ENCODE measurements around the gene CLIC4. TPM values are rescaled to one million over a fixed set of nuclear protein-coding genes. Genes with fewer than 3 reads are reported as not detected.
"Not testable (repeated sequence)": the region's sequence is repeated elsewhere in the genome, so short reads cannot be mapped to it uniquely, and the experiment has no call there.

CLIC4 gene
- total RNA-seq, 1 donor from 2014 or later = 90.4 TPM

DNA sequence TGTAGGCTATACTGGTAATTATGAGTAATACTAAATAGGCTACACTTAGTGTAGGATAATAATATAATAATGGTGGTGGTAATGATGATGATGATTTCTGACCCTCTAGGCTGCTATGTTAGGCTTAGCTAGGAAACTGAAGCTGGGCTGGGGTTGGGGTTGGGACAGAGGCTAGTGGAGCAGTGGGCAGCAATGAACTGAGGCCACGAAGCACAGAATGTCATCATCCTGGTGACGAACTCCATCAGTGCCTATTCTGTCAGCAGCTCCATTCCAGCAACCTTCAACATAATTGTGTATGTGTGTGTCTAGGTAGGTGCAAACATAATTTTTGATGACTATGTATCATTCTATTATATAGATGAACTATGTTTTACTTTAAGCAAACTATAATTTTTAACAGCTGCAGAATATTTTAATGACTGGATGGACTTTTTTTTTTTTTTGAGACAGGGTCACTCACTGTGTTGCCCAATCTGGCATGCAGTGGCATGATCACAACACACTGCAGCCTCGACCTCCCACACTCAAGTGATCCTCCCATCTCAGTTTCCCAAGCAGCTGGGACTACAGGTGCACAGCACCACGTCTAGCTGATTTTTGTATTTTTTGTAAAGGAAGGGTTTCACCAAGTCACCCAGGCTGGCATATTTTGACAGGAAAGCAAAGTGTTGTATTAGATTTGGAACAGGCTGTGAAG, 12.9 kb upstream of the CLIC4 start:
- TF ChIP-seq, protein P1, sequence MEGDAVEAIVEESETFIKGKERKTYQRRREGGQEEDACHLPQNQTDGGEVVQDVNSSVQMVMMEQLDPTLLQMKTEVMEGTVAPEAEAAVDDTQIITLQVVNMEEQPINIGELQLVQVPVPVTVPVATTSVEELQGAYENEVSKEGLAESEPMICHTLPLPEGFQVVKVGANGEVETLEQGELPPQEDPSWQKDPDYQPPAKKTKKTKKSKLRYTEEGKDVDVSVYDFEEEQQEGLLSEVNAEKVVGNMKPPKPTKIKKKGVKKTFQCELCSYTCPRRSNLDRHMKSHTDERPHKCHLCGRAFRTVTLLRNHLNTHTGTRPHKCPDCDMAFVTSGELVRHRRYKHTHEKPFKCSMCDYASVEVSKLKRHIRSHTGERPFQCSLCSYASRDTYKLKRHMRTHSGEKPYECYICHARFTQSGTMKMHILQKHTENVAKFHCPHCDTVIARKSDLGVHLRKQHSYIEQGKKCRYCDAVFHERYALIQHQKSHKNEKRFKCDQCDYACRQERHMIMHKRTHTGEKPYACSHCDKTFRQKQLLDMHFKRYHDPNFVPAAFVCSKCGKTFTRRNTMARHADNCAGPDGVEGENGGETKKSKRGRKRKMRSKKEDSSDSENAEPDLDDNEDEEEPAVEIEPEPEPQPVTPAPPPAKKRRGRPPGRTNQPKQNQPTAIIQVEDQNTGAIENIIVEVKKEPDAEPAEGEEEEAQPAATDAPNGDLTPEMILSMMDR (IDR thresholded peaks at IDR 0.05; ENCODE audit: unreplicated experiment) = no peak
- Mint-ChIP-seq H3K9me3 (ENCODE audit: low read depth) (no peaks in the 10 kb centered on the region), H3K36me3 (ENCODE audit: insufficient read depth) (no peaks in the 10 kb centered on the region), H3K27ac (no peak overlapping the region), H3K27me3 (no peaks in the 10 kb centered on the region), H3K4me1 (ENCODE audit: low read depth) (peaks cover 7% of the 10 kb centered on the region), H3K4me3 (ENCODE audit: low read depth) (no peak overlapping the region)
- no peak for DNase-seq (ENCODE audit: low spot score, unreplicated experiment)

DNA sequence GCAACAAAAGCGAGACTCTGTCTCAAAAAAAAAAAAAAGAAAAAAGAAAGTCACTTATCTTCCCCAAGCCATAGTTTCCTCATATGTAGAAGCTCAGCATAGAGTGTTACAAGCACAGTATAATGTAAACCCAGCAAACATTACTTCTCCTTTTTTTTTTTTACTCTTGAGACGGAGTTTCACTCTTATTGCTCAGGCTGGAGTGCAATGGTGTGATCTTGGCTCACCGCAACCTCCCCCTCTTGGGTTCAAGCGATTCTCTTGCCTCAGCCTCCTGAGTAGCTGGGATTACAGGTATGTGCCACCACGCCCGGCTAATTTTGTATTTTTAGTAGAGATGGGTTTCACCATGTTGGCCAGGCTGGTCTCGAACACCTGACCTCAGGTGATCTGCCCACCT, 11.9 kb upstream of the CLIC4 start:
- not testable (repeated sequence) for H3K9me3 Mint-ChIP-seq (ENCODE audit: low read depth); H3K4me3 Mint-ChIP-seq (ENCODE audit: low read depth); H3K27ac Mint-ChIP-seq; H3K27me3 Mint-ChIP-seq; DNase-seq (ENCODE audit: low spot score, unreplicated experiment); H3K36me3 Mint-ChIP-seq (ENCODE audit: insufficient read depth); H3K4me1 Mint-ChIP-seq (ENCODE audit: low read depth)

DNA sequence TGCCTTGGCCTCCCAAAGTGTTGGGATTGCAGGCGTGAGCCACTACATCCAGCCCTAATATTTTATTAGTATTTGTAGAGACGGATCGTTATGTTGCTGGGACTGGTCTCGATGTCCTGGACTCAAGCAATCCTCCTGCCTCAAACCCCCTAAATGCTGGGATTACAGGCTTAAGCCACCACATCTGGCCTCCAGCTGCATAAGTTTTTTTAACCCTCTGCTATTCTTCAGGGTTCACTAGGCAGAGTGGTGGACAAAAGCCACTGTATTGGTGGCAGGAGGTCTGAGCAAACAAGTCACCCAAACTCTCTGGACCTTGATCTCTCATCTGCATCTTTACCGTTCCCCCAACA, 10.1 kb upstream of the CLIC4 start:
- no peak for DNase-seq (ENCODE audit: low spot score, unreplicated experiment)
- Mint-ChIP-seq H3K9me3 (ENCODE audit: low read depth) (no peaks in the 10 kb centered on the region), H3K4me3 (ENCODE audit: low read depth) (no peak overlapping the region)

DNA sequence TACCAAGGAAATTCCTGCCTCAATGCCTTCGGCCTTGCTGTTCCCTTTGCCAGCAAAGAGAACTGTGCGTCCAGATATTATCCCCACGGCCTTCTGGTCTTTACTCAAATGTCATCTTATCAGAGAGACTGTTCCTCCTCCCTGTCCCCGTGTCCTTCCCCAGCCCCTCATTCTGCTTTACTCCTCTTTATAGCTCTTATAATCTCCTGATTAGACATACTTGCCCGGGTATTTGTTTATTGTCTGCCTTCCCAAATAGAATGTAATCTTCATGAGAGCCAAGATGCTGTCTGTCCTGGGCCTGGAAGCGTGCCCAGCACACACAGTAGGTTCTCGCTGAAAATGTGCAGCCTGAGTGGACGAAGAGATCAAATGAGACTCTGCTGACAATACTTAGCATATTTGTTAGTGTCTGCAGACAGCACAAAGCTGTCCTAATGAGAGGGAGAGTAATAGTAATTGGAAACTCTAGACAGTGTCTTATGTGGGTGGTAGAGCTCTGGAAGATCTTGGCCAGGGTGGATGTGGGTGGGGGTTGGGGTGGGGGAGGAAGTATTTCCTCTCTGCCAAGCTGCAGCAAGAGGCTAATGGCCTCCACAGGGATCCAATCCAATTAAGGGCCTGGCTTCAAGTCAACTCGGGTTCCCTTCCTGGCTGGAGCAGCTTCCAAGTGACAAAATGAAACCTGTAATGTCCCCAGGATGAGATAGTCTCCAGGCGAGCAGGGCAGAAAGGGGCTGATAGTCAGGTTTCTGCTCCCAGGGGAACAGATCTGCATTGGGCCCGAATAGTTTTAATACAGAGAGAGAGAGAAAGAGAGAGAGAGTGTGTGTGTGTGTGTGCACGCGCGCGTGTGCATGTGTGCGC, 9.5 kb upstream of the CLIC4 start:
- no peak overlapping the region for H3K4me3 Mint-ChIP-seq (ENCODE audit: low read depth)
- peaks cover 7% of the 10 kb centered on the region for H3K4me1 Mint-ChIP-seq (ENCODE audit: low read depth)
- no peaks in the 10 kb centered on the region for H3K27me3 Mint-ChIP-seq
- TF ChIP-seq, protein P1 (IDR thresholded peaks at IDR 0.05; ENCODE audit: unreplicated experiment) = no peak
- H3K27ac Mint-ChIP-seq = no peak overlapping the region
- no peaks in the 10 kb centered on the region for H3K36me3 Mint-ChIP-seq (ENCODE audit: insufficient read depth)
- no peaks in the 10 kb centered on the region for H3K9me3 Mint-ChIP-seq (ENCODE audit: low read depth)
- no peak for DNase-seq (ENCODE audit: low spot score, unreplicated experiment)

More for the DNA sequence above, 10.1 kb upstream of the CLIC4 start:
- H3K36me3 Mint-ChIP-seq (ENCODE audit: insufficient read depth) = no peaks in the 10 kb centered on the region
- H3K27me3 Mint-ChIP-seq = no peaks in the 10 kb centered on the region
- no peak overlapping the region for H3K27ac Mint-ChIP-seq
- TF ChIP-seq, protein P1 (IDR thresholded peaks at IDR 0.05; ENCODE audit: unreplicated experiment) = no peak
- H3K4me1 Mint-ChIP-seq (ENCODE audit: low read depth) = peaks cover 7% of the 10 kb centered on the region

DNA sequence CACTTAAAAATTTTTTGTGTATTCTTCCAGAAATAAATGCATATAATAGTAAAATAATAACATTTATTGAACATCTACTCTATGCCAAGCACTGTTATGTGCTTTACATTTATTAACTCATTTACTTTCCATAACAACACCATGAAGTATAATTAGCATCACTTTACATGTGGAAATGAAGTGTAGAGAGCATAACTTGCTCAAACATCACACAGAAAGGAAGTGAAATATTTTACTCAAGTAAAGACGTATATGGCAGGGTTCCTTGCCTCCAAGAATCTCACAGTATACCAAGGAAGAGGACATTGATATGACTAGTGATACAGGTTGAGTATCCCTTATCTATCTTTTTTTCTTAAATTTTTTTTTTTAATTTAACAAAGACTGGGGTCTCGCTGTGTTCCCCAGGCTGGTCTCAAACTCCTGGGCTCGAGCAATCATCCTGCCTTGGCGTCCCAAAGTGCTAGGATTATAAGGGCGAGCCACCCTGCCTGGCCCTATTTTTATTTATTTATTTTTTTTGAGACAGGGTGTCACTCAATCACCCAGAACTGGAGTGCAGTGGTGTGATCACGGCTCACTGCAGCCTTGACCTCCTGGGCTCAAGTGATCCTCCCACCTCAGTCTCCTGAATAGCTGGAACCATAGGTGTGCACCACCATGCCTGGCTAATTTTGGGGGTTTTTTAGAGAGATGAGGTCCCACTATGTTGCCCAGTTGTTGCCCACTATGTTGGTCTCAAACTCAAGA, 7.7 kb upstream of the CLIC4 start:
- H3K36me3 Mint-ChIP-seq (ENCODE audit: insufficient read depth) = no peaks in the 10 kb centered on the region
- no peak for DNase-seq (ENCODE audit: low spot score, unreplicated experiment)
- H3K9me3 Mint-ChIP-seq (ENCODE audit: low read depth) = no peaks in the 10 kb centered on the region
- no peak overlapping the region for H3K27ac Mint-ChIP-seq
- no peak overlapping the region for H3K4me3 Mint-ChIP-seq (ENCODE audit: low read depth)
- TF ChIP-seq, protein P1 (IDR thresholded peaks at IDR 0.05; ENCODE audit: unreplicated experiment) = no peak
- peaks cover 4% of the 10 kb centered on the region for H3K27me3 Mint-ChIP-seq
- H3K4me1 Mint-ChIP-seq (ENCODE audit: low read depth) = peaks cover 10% of the 10 kb centered on the region

Data from progenitor cell of endocrine pancreas (in vitro differentiated cells).